Esophagus squamous epithelium (tissue), 5 donors: ENCODE measurements around the gene TMEM60. TPM values are rescaled to one million over a fixed set of nuclear protein-coding genes. Genes with fewer than 3 reads are reported as not detected.

Source experiments
- DNase-seq: peaks from one replicate; lab custom pipeline; 2025; lab: John Stamatoyannopoulos, UW
- H3K27ac ChIP-seq, 4 donors: fragments of 200-600 bp; sonication (generic); one replicate each; pipeline ENCODE4 v1.5.1; 2016 to 2019; ENCODE audit warnings: mild to moderate bottlenecking in 1 of 4
- H3K27me3 ChIP-seq, 4 donors: fragments of 200-600 bp; sonication (generic); 1 replicate in 3 of 4; 2 replicates in 1 of 4; pipeline versions ENCODE4 v1.5.1 to v1.6.0; 2017 to 2021; ENCODE audit warnings: antibody characterized with exemption in 1 of 4
- H3K36me3 ChIP-seq, 3 donors: fragments of 200-600 bp; sonication (generic); one replicate each; pipeline ENCODE4 v1.5.1; 2016 to 2019
- H3K4me1 ChIP-seq, 3 donors: fragments of 200-600 bp; sonication (generic); one replicate each; pipeline ENCODE4 v1.5.1; 2017 to 2019
- H3K4me3 ChIP-seq, 4 donors: fragments of 200-600 bp; sonication (generic); 1 replicate in 3 of 4; 2 replicates in 1 of 4; pipeline ENCODE4 v1.5.1; 2016 to 2019; ENCODE audit warnings: mild to moderate bottlenecking in 2 of 4, moderate library complexity in 1 of 4
- H3K9me3 ChIP-seq, 3 donors: fragments of 200-600 bp; sonication (generic); one replicate each; pipeline ENCODE4 v1.5.1; 2016 to 2019
- POLR2A ChIP-seq, 4 donors: fragments of 450-650 bp; IDR thresholded peaks; one replicate each; pipeline ENCODE4 v1.6.1; 2017; ENCODE audit warnings: antibody characterized with exemption in 4 of 4, mild to moderate bottlenecking in 4 of 4, moderate library complexity in 3 of 4
- WGBS, 2 donors: methylation state at CpG; one replicate each; pipeline ENCODE4 v1.1.5; 2018; 5-methylcytosine and 5-hydroxymethylcytosine counted together
- intact Hi-C: fragments of 100-400 bp; cut with DNase I; formaldehyde crosslinking; loops from one replicate; pipeline ENCODE4 v1.15.0; 2022
- total RNA-seq, 4 donors: library from RNA; depleted of rRNA; stranded (reverse); fragments of >200 nt; gene quantifications; one replicate each; pipeline ENCODE4 v1.1.0, GENCODE V29; 2016
- TF ChIP-seq, protein P1 (sequence below), 6 experiments: fragments of 450-650 bp in 4 of 6; fragments of 200-600 bp in 2 of 6; sonication (generic) in 2 of 6; IDR thresholded peaks; one replicate each; pipeline ENCODE4 v1.5.1; 2016 to 2019; ENCODE audit warnings: antibody characterized with exemption in 6 of 6, mild to moderate bottlenecking in 4 of 6, moderate library complexity in 4 of 6
- donor health status: DM: yes; HTN: yes; CAD: no.

TMEM60 gene, protein sequence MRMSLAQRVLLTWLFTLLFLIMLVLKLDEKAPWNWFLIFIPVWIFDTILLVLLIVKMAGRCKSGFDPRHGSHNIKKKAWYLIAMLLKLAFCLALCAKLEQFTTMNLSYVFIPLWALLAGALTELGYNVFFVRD
- 10 to 100 TPM in 2 of 4 donors, 1 to 10 TPM in 2; 6.9 to 18.8 (median 9.1) TPM for total RNA-seq

DNA sequence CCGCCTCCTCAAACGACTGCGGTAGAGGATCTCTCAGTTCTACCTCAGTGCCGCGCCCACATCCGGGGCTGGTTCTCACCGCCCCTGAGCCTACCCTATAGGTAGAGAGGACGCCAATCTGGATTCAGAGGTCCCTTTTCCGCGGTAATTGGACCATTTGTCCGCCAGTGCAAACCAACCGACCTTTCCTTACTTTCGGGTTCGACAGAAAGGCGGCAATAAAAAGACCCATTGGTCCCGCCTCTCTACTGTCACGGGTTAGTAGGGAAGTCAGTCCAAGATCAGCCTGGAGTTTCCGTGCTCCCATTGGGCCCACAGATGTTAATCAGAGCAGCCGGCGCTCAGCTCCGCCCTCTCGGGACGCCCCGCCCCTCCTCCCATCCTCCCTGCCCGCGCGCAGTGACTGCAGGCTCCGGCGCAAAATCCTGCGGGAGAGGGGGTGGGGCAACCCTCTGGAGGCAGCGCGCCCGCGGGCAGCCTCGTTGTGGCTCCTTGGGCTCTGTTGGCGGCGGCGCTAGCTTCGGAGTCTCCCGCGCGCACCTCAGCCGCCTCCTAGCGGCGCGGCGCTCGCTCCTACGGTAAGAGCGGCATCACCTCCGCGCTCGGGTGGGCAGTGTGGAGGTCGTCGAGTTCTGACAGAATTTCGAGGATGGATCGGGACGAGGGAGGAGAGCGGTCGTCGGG, at the start of gene TMEM60, which contains the start of gene PHTF2:
Gene TMEM60 (minus strand): TSS at position 41 of the 684 bp plus-strand sequence. CDS start 4,061 bp downstream, outside the sequence.
Gene PHTF2 (plus strand): TSS at position 380 of the 684 bp plus-strand sequence.
- H3K27me3 ChIP-seq: no peaks in the 10 kb centered on the region
- TF ChIP-seq, protein P1, sequence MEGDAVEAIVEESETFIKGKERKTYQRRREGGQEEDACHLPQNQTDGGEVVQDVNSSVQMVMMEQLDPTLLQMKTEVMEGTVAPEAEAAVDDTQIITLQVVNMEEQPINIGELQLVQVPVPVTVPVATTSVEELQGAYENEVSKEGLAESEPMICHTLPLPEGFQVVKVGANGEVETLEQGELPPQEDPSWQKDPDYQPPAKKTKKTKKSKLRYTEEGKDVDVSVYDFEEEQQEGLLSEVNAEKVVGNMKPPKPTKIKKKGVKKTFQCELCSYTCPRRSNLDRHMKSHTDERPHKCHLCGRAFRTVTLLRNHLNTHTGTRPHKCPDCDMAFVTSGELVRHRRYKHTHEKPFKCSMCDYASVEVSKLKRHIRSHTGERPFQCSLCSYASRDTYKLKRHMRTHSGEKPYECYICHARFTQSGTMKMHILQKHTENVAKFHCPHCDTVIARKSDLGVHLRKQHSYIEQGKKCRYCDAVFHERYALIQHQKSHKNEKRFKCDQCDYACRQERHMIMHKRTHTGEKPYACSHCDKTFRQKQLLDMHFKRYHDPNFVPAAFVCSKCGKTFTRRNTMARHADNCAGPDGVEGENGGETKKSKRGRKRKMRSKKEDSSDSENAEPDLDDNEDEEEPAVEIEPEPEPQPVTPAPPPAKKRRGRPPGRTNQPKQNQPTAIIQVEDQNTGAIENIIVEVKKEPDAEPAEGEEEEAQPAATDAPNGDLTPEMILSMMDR (IDR thresholded peaks at IDR 0.05): peak in 4 of 6 experiments; percentile 41 to 56 (median 48)
- peak in 2 of 4 donors; percentile 73 to 82 for TF ChIP-seq POLR2A (IDR thresholded peaks at IDR 0.05)
- no peaks in the 10 kb centered on the region for H3K9me3 ChIP-seq
- intact Hi-C loops: no loop called here
- peaks cover 0 to 14% (median 0%) of the 10 kb centered on the region in 3 donors for H3K36me3 ChIP-seq
- DNase-seq: peak; percentile 98
- 0% methylated on average over 16 to 17 of the region's 61 CpGs for WGBS, 2 donors
- H3K4me1 ChIP-seq: peaks cover 2 to 67% (median 17%) of the 10 kb centered on the region in 3 donors
- peak within 1 kb of the TSS; percentile 66 to 96 (median 87) for H3K4me3 ChIP-seq
- H3K27ac ChIP-seq: peak within 1 kb of the TSS; percentile 90 to 96 (median 94)

DNA sequence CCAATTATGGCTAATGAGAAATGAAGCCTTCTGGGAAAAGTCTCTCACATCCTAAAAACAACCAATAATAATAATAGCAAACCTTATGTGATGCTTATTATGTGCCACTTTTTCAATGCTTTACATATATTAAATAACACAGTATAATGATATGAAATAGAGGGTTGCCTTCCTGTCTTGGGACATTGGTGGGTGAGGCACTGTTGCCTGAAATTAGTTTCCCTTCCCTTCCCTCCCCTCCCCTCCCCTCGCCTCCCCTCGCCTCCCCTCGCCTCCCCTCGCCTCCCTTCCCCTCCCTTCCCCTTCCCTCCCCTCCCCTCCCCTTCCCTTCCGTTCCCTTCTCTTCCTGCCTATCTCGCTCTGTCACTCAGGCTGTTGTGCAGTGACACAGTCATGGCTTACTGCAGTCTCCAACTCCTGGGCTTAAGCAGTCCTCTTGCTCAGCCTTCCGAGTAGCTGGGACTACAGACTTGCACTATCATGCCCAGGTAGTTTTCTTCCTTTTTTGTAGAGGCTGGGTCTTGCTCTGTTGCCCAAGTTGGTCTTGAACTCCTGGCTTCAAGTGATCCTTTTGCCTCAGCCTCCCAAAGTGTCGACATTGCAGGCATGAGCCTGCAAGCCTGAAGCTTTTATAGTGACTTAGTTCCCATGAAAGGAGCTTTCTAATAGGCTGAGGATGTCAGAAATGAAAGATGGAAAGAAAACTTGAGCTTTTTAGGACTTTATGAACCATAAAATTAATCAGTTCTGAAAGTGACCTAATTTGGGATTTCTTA, 48.3 kb upstream of the TMEM60 start:
- no peaks in the 10 kb centered on the region for H3K9me3 ChIP-seq
- no peak overlapping the region for H3K4me3 ChIP-seq
- DNase-seq: no peak
- WGBS, 2 donors: 86 to 91% methylated on average over 8 of the region's 8 CpGs
- TF ChIP-seq, protein P1 (IDR thresholded peaks at IDR 0.05): no peak
- no peak for TF ChIP-seq POLR2A (IDR thresholded peaks at IDR 0.05)
- H3K27me3 ChIP-seq: no peaks in the 10 kb centered on the region
- intact Hi-C loops: no loop called here
- no peak overlapping the region for H3K27ac ChIP-seq
- H3K4me1 ChIP-seq: no peaks in the 10 kb centered on the region
- peaks cover 0 to 3% (median 0%) of the 10 kb centered on the region in 3 donors for H3K36me3 ChIP-seq

DNA sequence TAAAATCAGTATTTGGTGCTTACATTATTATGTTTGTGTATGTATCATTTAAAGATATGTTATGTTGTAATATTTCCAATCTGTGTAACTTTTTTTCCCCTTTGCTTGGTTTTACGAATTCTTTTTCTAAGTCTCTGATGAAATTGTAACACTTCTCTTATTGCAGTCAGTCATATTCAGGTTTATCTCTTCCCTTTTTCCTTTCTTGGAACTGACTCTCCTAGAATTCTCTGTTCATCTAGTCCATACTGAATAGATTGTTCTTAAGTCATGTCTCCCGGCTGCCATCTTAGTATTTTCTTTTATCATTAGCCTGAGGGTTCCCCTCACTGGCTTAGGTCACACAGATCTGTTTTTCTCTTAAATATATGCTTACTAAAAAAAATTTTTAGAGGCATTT, 45.0 kb upstream of the TMEM60 start:
- no peaks in the 10 kb centered on the region for H3K9me3 ChIP-seq
- WGBS, 2 donors: 82 to 97% methylated on average over 2 of the region's 2 CpGs
- no peaks in the 10 kb centered on the region for H3K27me3 ChIP-seq
- no peaks in the 10 kb centered on the region for H3K4me1 ChIP-seq
- H3K27ac ChIP-seq: no peak overlapping the region
- intact Hi-C loops: no loop called here
- no peak overlapping the region for H3K4me3 ChIP-seq
- DNase-seq: no peak
- TF ChIP-seq, protein P1 (IDR thresholded peaks at IDR 0.05): no peak
- no peak for TF ChIP-seq POLR2A (IDR thresholded peaks at IDR 0.05)
- H3K36me3 ChIP-seq: peaks cover 0 to 3% (median 0%) of the 10 kb centered on the region in 3 donors

DNA sequence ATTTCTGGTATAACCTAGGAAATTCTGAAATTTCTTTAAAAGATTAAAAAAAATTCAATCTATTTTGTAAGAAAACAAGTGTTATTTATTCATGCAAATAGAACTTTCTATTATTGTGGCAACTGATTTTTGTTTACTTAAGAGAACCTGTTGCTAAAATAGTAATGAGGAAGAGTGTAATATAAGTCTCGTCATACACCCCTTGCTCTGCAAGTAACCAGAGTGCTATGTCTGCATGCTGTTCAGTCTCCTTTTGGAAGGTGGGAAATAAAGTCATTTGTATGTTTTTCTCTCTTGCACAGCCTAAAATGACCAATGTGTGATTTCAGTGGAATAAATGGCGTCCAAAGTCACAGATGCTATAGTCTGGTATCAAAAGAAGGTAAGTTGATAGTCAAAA, 41.7 kb upstream of the TMEM60 start:
- no peak overlapping the region for H3K4me3 ChIP-seq
- H3K27ac ChIP-seq: no peak overlapping the region
- WGBS, 2 donors: 77 to 85% methylated on average over 2 of the region's 2 CpGs
- intact Hi-C loops: no loop called here
- no peaks in the 10 kb centered on the region for H3K9me3 ChIP-seq
- TF ChIP-seq, protein P1 (IDR thresholded peaks at IDR 0.05): no peak
- no peak for TF ChIP-seq POLR2A (IDR thresholded peaks at IDR 0.05)
- H3K27me3 ChIP-seq: no peaks in the 10 kb centered on the region
- DNase-seq: no peak
- H3K4me1 ChIP-seq: peaks cover 0 to 14% (median under 1%) of the 10 kb centered on the region in 3 donors
- H3K36me3 ChIP-seq: peaks cover 0 to 3% (median 0%) of the 10 kb centered on the region in 3 donors
